GM18526 (cell line): Measurements from ENCODE around the gene PLN.

Experiments
- POLR2A ChIP-seq: IDR thresholded peaks from 3 replicates; pipeline ENCODE4 v1.6.1; 2011; ENCODE audit not compliant: insufficient read length; ENCODE audit errors: extremely low read depth

Gene PLN

GRCh38 chr6:118589186-118589585 lies 41.1 kb downstream of the PLN start:
- TF ChIP-seq POLR2A, result no peak

GRCh38 chr6:118589649-118590365 lies 41.7 kb downstream of the PLN start:
- TF ChIP-seq POLR2A, result no peak

DNA sequence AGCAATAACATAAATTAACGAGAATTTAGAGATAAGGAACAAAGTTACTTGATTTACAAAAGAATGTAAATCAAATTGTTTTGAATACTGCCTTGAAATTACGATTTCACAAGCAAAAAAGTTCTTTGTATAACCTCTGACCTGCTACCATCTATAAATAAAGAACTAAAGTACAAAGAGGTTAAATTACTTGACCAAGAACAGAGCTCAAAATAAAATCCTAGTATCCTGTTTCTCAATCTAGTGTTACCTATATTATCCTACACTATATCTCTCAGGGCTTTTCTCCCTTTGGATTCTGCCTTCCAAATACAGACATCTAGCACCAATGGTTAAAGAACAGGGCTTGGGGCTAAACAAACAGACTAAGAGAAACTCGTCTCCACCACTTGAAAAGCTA lies 43.8 kb downstream of the PLN start:
- no peak for TF ChIP-seq POLR2A

- TF ChIP-seq POLR2A, result no peak
Measured at GRCh38 chr6:118594877-118595276, 46.8 kb downstream of the PLN start.

GRCh38 chr6:118596774-118597320 lies 48.8 kb downstream of the PLN start:
- TF ChIP-seq POLR2A, result no peak

DNA sequence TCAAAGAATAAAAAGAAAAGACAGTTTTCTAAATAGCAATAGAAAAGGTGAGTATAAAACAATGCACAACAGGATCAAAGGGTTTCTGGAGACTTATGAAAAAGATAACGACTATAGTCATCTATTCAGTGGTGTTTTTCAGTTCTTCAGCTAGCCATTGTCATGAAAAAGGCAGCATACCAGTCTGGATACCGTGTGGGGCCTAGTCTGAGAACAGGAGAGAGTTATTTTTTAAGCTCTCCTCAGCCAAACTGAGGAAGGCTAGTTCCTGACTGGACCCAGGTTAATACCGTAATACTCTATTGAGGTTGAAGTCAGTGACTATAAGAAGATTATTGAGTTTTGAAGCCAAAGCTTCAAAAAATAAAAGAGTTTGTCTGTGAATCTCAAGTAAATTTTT lies 49.5 kb downstream of the PLN start:
- TF ChIP-seq POLR2A, result no peak

DNA sequence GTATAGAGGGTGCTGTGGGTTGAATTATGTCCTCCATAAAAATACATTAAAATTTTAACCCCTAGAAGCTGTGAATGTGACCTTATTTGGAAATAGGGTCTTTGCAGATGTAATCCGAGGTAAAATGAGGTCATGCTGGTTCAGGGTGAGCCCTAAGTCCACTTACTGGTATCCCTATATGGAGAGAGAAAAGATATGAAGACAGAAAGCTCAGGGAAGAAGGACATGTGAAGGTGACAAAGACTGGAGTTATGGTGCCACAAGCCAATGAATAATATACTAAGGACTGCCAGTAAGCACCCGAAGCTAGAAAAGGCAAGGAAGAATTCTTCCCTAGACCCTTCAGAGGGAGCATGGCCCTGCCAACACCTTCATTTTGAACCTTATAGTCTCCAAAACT lies 50.2 kb downstream of the PLN start:
- no peak for TF ChIP-seq POLR2A

- TF ChIP-seq POLR2A, result no peak
Measured at GRCh38 chr6:118602300-118602699, 54.2 kb downstream of the PLN start.

DNA sequence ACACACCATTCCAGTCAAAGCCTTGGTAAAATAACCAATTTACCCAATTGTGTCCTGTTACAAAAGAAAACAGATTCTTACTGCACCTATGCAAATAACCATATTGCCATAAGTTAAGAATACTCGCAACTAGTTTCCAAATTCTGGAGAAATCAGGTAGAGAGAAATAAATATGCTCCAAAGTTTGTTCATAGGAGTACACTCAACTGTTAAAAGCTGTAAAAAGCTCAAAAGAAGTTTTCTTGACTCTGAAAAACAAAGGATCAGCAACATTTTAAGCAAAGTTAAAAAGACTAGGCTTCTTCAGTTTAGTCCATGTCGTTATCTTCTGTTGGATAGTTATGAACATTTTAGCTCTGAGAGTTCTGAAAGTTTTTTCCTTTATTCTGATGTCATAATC lies 55.3 kb downstream of the PLN start:
- TF ChIP-seq POLR2A, result no peak

DNA sequence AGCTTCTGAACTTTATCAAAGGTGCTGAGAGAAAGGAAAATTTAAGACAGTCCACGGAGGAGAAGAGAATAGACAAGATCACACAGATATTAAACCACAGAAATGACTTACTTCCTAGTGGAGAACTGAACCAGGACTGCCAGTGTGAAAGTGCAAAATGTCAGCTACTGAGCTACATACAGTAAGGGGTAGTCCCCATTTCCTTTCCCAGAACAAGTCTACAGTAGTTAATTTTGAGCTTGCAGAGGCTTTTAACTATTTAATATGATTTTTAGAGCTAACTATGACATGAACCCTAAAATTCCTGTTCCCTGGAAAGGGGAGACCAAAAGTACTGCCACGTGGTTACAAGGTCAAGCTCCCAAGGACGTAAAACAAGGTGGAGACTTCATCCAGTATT lies 58.2 kb downstream of the PLN start:
- no peak for TF ChIP-seq POLR2A

DNA sequence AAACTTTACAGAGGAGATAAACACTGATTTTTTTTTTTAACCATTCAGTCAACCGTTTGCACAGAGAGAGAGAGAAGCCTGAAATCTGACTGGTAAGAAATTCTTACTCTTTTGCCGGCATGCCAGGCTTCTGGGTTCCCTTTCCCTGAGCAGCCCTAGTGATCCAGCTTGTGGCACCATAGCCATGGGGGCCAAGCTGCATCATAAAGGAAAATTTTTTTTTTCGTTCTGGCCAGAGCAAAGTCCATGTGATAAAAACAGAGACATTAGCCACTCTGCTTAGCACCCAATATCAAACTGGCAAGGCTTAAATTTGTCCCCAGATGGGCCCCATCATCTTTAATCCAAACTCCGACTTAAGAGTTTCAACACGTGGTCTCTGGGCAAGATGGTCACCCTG lies 58.8 kb downstream of the PLN start:
- no peak for TF ChIP-seq POLR2A
